EH (cell line): ENCODE data around the gene C4BPB.
"Not testable (repeated sequence)": the region's sequence is repeated elsewhere in the genome, so short reads cannot be mapped to it uniquely, and the experiment has no call there.

Source experiments
- DNase-seq: peaks from one replicate; pipeline ENCODE4 v3.0.0-alpha.2; 2015; ENCODE audit warnings: low read depth

The C4BPB gene, protein sequence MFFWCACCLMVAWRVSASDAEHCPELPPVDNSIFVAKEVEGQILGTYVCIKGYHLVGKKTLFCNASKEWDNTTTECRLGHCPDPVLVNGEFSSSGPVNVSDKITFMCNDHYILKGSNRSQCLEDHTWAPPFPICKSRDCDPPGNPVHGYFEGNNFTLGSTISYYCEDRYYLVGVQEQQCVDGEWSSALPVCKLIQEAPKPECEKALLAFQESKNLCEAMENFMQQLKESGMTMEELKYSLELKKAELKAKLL

DNA sequence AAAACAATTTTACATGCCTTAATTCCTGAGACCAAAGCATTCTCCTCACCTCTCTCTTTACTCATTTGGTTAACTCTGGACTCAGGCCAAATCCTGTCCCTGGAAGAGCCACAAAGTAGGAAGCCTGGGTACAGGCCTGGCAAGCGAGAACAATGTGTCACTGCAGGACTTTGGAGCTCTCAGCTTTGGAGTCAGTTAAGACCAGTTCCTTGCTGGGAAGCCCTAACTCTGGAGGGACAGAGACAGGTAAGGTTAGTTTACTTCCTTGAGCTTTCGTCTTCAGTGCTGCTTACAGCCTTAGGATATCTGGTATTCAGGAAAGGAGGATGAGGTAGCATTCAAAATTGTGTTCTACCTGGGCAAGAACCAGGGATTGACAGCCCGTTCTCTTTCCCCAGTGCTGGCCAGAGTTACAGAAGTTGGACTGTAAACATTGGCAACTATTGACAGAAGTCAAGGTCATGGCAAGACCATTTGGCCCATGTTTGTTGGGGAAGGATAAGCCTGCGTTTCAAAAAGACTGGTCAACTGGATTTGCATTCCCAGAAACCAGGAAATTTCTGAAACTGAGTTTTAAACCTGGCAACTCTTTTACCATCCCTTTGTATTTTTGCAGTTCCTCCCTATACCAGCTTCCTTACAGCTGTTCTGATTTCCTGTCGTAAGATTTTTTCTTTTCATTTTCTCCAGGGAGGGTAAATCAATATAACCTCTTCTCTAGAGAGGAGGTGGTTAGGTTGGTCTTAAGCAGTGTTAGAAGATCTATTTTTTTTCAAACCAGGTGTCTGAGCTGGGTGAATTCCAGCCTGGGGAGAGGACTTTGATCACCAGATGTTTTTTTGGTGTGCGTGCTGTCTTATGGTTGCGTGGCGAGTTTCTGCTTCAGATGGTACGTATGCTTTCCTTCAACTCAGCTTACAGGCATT lies at the start of gene C4BPB:
TSS of gene C4BPB (plus strand) at position 160 of the 926 bp plus-strand sequence. CDS start at position 832, 672 bp downstream.
- DNase-seq = peak; percentile 20

DNA sequence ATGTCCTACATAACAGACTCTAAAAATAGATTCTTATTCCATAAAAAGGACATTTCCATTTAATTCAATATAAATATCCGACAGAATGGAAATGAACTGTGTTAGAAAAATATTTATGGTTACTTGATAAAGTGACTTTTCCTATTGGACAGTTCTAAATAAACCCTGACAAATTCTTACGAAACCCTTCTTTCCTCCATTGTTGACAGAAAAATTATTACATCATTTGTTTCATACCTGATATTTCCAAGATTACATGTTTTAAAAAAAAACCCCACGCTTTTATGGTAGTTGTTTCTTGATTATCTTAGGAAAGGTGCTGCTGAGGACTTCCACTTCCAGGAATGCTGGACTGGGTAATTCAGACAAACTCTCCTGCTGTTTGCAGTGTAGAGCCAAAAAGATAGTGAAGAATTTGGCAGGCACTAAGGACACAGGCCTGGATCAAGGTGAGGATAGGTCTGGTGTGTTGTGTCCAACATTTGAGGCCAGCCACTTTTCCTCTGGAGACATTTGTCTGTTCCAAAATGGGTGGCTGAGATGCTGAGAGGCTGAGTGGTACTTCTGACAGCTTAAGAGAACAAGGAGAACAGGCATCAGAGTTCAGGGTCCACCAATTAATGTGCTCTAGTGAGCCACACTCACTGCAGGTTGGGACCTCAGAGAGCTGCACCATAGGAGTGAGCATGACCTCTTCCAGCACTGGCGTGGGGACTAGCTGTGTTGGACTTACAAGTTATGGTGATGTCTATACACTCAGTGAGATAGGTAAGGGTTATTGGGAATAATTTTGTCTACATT lies 49.1 kb upstream of the C4BPB start:
- no peak for DNase-seq

DNA sequence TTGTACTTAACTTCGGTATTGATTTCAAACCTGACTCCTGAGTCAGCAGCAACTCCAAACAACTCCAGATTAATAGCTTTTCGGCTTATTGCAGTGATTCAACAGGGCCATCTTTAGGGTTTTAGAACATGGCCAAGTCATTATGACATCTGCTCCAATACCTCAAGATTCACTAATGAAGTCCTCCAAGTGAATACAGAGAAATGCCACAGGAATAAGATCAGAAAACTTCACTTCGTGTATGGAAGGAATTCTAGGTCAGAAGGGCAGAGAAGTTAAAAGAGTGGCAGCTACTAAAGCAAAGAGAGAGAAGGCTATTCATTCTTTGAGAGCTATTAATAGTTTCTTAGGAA lies 48.5 kb upstream of the C4BPB start:
- DNase-seq = peak; percentile 92

DNA sequence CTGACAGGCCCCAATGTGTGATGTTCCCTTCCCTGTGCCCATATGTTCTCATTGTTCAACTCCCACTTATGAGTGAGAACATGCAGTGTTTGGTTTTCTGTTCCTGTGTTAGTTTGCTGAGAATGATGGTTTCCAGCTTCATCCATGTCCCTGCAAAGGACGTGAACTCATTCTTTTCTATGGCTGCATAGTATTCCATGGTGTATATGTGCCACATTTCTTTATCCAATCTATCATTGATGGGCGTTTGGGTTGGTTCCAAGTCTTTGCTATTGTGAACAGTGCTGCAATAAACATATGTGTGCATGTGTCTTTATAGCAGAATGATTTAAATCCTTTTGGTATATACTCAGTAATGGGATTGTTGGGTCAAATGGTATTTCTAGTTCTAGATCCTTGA lies 47.3 kb upstream of the C4BPB start:
- not testable (repeated sequence) for DNase-seq

DNA sequence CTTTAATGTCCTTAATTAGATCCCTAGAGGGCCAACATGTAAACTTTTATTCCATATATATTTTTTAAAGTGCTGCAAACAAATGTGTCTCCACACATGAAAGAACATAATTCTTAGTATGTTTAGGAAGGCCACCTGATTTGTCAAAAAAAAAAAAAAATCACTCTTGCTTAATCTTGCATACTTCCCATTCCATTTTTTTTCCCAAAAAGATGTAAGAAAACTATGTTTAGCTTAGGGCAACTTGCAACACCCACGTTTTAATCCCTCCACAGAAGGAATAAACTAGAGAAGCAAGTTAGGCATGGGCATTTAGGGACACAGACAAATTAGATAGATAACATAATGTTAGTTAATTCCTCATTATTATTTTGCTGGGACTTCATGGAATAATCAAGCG lies 43.2 kb upstream of the C4BPB start:
- DNase-seq = peak; percentile 43

DNA sequence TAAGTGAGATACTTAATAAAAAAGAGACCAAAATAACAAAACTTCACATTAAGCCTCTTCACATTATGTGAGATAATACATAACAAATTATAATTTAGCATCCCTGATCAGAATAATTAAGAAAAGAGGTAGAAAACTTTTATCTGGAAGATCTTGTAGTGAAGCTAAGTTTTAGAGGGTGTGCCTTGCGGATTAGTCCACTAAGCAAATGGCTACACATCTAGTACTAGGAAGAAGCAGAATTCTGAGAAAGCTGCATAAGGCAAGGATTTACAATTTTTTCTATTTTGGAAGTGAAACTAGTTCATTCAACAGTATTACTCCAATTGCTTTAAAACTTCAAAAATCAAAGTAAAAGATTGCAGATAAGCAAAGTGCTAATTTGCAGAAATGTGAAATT lies 41.2 kb upstream of the C4BPB start:
- no peak for DNase-seq

DNA sequence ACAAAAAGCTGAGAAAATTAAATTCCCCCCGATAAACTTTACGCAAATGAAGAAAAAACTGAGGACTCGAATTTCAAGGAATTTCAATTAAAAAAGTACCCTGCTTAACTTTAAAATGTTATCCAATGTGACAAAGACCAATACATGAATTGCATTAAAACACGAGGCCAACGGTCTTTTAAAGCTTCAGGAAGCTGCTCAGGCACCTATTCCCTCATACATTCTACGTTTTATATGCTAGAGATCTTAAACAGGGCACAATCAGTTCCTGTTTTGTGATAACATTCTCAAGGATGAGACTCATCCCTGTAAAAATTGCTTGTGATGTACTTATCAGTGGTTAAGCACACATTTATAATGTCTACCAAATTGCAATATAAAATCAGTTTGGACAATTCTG lies 40.6 kb upstream of the C4BPB start:
- no peak for DNase-seq

DNA sequence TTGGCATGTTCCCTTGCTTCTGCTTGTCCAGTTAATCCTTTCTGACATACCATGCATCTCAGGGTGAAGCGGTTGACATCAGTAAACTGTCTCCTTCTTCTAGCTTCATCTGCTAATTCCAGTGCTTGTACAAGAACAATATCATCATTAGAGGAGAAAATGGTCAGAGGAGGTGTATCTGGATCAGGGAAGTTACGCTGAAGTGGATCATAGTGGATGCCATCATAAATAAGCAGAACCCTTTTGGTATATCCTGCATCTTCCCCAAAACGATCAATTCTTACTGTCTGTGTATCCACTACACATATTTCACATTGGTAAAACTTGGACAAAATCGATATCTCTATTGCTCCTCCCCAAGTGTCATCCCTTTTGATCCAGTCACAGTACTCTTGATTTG lies 39.6 kb upstream of the C4BPB start:
- no peak for DNase-seq

DNA sequence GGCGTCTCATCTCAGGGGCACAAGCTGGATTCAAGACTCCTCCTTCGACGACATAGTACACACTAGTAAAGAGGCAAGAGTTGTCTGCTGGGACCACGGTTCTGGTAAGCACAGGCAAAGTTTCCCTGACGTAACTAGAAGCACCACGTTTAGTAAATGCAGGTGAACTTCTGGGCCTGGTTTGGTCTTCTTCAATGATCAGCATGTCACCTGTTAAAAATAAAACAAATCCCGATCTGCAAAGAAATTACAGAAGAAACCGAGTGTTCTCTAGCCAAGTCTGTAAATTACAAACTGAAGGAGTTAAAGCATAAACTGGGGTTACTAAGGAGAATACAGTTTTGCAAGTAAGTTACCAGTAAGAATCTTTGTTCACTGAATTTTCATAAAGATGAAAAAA lies 39.1 kb upstream of the C4BPB start:
- DNase-seq = no peak

DNA sequence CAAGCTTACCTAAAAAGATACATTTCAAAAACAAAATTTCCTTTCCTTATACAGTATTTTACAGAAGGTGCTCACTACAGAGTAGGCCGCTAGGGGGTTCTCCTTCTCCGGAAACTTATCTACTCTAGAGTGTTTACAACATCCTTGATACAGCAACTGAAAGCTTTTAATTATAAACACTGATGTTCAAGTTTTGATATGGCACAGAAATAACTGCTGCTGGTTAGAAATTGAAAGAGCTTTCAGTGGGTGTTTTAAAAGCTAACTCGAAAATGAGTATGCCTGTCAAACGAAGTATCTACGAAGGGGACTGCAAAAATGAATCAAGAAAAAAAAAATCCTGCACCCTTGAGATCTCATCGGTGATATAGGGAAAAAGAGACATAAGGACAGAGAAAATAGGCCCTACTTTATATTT lies 38.7 kb upstream of the C4BPB start:
- peak; percentile 64 for DNase-seq

DNA sequence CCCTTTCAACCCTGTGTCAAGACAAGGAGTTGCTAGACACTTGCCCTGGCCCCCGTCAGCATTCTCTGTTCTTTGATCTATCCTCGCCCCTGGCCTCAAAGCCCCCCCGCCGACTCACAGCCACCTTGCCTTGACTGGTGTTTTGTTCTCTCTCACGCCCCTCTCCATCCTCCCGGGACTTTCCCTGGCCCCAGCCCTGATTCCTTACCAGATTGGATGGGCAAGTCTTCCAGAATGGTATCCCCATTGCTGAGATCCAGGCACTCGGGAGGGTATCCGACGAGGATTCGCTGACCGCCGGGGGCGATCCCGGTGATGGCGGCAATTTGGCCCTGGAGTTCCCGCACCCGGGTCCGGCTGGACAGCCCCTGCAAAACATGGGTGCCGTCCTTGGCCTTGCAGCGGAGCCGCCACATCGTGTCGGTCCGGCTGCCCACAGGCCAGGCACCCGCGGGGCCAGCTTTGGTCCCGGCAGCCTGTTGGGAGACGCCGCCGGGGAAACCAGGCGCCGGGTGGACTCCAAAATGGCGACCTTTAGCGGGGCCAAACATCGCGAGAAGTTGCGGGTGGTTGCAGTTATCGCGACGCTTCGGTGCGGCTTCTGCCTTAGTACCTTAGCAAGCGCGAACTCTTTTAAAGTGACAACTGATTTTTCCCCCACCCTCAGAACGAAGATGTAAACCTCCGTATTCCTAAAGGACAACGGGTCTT lies 38.0 kb upstream of the C4BPB start:
- peak; percentile 91 for DNase-seq

DNA sequence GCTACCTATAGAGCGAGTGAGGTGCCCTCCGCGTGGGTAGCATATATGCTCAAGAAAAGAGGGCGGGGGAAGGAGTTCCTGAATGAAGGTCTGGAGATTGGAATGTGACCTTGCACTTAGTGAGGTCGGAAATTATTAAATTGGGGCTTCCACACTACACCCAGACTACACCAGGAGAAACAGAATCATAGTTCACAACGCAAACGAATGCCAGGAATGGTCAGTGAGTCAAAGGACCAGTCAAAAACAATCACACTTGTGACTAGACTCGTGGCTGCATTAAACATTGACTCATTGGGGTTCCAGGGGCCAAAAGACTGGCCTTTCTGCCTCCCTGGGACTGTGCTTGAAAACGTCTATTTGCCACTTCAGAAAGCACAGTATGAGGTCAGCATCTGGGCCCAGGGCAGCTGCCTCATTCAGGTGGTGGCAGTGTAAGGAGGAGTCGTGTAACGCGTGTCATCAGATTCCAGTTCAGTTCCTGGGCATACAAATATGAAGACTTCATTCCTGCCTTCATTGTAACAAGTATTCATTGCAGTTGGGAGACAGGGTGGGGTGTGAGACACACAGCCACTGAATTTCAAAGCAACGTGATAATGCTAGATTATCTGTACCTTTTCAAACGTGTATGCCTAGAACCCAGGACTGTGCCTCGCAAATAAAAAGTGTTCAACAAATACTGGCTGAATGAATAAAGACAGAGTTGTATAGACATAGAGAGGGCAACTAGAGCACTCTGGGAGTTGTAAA lies 37.3 kb upstream of the C4BPB start, which contains the start of gene YOD1:
TSS of gene YOD1 (minus strand) at position 18 of the 753 bp plus-strand sequence. CDS start 178 bp downstream, outside the sequence.
- peak; percentile 70 for DNase-seq

DNA sequence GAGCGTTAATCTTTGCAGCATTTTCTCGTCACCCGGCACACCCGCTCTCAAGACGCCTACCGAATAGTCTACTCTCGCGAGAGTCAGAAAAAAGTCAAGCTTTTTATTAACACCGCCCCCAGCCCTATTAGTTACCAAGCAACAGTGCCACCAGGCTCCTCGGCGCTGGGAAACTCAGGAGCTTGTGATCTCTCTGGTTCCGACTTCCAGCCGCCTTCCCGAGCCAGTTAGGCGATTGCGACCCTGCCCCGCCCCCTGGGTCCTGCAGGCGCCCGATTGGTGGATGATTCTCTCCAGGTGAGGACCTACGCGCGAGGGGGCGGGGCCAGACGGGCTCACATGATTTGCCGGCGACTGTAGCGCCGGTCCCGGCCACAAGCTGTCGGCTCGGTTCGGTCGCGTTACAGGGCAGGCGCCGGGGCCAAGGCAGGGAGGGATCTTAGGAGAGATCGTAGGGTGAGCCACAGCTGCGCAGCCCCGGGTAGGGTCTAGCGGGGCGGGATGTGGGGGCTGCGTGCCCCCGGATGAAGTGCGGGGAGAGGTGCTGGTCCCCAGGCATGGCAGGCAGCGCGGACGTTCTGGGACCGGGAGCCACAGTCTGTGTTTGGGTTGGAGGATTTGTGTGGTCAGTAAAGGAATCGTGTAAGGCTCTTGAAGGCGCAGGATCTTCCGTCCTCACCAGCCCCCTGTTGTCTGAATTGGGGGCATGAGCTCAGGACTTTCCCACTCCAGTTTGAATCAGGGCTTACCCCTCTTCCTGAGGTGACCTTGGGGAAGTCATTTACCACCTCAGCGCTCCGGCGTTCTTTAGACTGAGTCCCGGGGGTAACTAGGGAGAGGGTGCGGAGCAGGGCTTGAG lies 35.5 kb upstream of the C4BPB start, which contains the start of gene PFKFB2:
TSS of gene PFKFB2 (plus strand) at position 365 of the 859 bp plus-strand sequence. CDS start 1,443 bp downstream, outside the sequence.
- peak; percentile 92 for DNase-seq

DNA sequence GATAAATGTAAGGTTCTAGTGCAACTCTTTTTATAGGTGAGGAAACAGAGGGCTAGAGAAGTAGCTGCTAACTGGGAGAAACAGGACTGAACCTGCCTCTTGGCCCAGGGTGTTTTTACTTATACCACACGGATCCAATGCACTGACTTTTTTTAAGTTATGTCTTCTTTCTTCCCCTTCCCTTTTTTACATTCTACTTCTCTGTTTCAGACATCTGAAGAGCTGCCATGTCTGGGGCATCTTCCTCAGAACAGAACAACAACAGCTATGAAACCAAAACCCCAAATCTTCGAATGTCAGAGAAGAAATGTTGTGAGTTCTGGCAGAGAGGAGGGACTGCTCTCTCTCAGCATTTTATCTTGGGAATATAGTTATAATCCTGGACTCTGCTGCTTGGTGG lies 34.2 kb upstream of the C4BPB start:
- DNase-seq = no peak

DNA sequence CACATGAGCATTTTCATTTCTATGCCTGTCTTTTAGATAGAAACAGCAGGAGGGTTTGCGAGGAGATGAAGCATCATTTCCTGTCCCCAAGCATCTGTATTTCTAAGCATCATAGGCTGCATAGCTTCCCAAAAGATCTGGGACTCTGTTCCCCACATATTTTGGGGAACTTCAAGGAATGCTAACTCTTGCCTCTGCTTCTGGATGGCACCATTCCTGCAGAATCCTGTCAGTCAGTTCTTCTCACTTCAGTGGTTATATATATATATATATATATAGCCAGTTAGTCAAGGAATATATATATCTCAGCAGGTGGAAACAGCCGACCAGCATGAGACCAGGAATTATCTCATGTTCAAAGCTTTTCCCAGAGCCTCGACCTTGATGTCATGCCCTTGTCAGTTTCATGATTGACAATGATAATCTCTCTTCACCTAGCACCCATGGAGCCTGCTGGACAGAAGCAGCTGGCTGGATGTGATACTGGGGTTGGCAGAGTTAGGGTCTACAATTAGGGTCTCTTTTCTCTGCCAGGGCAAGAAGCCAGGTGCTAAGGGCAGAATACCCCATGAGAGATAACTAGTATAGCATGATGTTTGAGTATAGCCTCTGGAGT lies 33.2 kb upstream of the C4BPB start:
- no peak for DNase-seq

DNA sequence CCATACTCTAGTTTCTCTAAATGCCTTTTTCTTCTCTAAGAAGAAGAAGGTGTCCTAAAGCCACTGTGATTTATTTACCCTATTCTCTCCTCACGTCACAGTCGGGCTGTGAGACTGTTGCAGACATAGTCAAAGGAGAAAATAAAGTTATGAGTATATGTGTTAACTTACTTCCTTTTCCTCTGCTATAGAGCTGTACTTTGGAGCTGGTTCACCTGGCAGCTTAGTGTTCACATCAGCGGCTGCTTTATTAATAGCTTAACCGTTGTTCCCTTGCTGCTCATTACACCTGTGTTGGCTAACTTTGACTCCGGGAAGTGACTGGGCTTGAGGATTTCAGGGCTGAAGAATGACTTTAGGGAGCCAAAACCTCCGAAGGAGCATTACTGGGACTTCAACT lies 32.0 kb upstream of the C4BPB start:
- DNase-seq = no peak

DNA sequence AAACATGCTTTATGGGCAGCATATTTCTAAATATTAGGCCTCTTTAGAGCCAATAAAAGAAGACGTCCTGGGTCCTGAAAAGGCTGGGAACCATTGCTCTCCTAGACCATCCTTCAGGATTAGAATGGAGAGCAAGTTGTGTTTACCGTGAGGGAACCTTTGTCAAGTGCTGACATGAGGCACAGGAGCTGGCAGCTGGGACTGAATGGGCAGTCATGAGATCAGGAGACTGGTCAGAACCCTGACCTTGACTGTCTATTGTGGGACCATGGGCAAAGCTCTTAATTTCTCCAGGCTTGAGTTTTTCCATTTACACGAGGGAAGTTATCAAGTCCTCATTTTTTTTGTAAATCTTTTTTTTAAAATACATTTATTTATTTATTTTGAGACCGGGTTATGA lies 30.4 kb upstream of the C4BPB start:
- no peak for DNase-seq

DNA sequence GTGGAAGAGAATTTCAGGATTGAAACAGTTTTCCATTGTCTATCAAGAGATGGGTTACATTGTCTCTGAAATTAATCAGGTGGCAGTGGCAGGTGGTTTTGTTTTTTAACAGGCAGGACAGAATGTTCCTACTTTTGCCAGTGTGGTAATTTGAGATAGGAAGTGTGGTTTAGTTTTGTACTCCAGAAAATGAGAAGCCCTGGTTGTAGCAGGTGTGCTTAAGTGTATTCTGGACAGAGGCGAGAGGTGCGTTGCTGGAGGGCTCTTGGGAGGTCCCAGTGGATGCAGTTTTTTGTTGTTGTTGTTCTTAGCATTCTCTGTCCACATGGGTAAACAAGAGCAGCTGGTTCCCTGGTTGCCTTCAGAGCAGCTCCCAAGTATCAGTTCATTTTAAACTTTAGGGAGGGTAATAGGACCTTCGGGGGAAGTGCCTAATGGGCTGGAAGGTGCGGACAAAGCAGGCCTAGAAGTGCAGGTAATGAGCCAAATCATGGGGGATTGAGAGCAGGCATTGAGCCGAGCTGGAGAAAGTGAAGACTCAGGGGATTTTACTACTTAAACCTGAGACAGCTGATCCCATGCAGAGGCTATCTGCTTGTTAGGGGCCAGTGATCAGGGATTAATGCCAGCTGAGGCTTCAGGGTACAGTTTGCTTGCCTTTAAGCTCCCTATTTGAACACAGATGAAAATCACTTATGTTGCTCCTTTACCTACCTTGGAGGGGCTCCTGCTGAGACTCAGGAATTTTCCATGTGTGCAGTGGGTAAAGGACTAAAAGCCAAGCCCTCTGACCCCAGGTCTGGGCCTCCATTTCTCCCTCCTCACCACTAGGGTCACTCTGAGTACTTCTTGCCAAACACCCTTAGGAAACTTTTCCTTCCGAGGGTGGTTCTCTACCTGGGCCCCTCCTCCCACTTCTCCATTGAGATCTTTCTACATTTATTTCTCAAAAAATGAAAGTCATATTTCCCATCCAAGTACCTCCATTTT lies 29.5 kb upstream of the C4BPB start:
- DNase-seq = no peak
